WTC11 (cell line): ENCODE data around the gene XRCC1.

Experiments
- CTCF ChIP-seq: fragments of 200-600 bp; IDR thresholded peaks from 2 replicates; pipeline ENCODE4 v1.8.0; 2022; ENCODE audit warnings: antibody characterized with exemption
- MXD4 ChIP-seq: fragments of 250-450 bp; sonication (Bioruptor Pico); IDR thresholded peaks from 2 replicates; pipeline ENCODE4 v1.8.0; 2021; ENCODE audit warnings: mild to moderate bottlenecking, moderate library complexity, borderline replicate concordance
- SMAD3 ChIP-seq: sonication (generic); formaldehyde crosslinking; IDR thresholded peaks from 2 replicates; pipeline ENCODE4 v1.8.0; 2022; ENCODE audit warnings: missing genetic modification reagents, mild to moderate bottlenecking, borderline replicate concordance
- TF ChIP-seq, protein P1 (sequence below): fragments of 250-450 bp; sonication (Bioruptor Pico); IDR thresholded peaks from 2 replicates; pipeline ENCODE4 v2.1.2; 2022; ENCODE audit warnings: mild to moderate bottlenecking, moderate library complexity

GRCh38 chr19:43609872-43610271, 34.5 kb upstream of the XRCC1 start:
- no peak for TF ChIP-seq MXD4 (CRISPR knock-in tag)
- TF ChIP-seq SMAD3 (CRISPR knock-in tag), result no peak
- TF ChIP-seq, protein P1, sequence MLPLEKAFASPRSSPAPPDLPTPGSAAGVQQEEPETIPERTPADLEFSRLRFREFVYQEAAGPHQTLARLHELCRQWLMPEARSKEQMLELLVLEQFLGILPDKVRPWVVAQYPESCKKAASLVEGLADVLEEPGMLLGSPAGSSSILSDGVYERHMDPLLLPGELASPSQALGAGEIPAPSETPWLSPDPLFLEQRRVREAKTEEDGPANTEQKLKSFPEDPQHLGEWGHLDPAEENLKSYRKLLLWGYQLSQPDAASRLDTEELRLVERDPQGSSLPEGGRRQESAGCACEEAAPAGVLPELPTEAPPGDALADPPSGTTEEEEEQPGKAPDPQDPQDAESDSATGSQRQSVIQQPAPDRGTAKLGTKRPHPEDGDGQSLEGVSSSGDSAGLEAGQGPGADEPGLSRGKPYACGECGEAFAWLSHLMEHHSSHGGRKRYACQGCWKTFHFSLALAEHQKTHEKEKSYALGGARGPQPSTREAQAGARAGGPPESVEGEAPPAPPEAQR, result no peak
- no peak for TF ChIP-seq CTCF
